HepG2 (cell line): ENCODE results near the gene MYBPC2. TPM values are rescaled to one million over a fixed set of nuclear protein-coding genes. Genes with fewer than 3 reads are reported as not detected.

Experiments used
- ATAC-seq: fragments of 200-7000 bp; cut with Tn5 transposase; 3 replicates; pipeline ENCODE4 v1.9.1; 2020; ENCODE audit warnings: mild to moderate bottlenecking, moderate library complexity
- BruUV-seq: library from RNA; stranded (reverse); fragments of 400-500 nt; replicated peaks from 2 replicates; lab custom pipeline; 2021; lab: Mats Ljungman, UMichigan
- CTCF ChIA-PET: fragments of 300-600 bp; formaldehyde crosslinking; extraction: SDS; loops from one replicate; lab custom pipeline; 2021; ENCODE audit warnings: low total read pairs, inconsistent platforms, low intra/inter-chr PET ratio; lab: Yijun Ruan, JAX
- POLR2A ChIA-PET: fragments of 350-600 bp; sonication (Branson Sonifier 250); formaldehyde crosslinking; loops from one replicate; lab custom pipeline; 2020; ENCODE audit warnings: antibody characterized with exemption, inconsistent platforms; lab: Yijun Ruan, JAX
- DNase-seq: peaks from one replicate; pipeline ENCODE4 v3.0.0-alpha.2; 2015; ENCODE audit warnings: low spot score
- FAIRE-seq: peaks from 3 replicates; lab custom pipeline; 2011; peaks lifted over from hg19 to GRCh38; lab: Jason Lieb, UNC
- H2AFZ ChIP-seq: one replicate; pipeline ENCODE4 v1.6.1; 2011; ENCODE audit warnings: low read length, inconsistent platforms
- H3K27ac ChIP-seq: fragments of 300-600 bp; 3 replicates; pipeline ENCODE4 v1.8.0; 2011; ENCODE audit warnings: mixed run types, mild to moderate bottlenecking, mixed read lengths, low read length, inconsistent platforms; ENCODE audit not compliant: insufficient read depth; ENCODE audit errors: extremely low read length
- H3K27me3 ChIP-seq, 2 experiments: fragments of 200-600 bp in 1 of 2; 2 replicates in 1 of 2; 3 replicates in 1 of 2; pipeline versions ENCODE4 v1.6.0 to v1.8.0; 2011; ENCODE audit warnings: low read length in 2 of 2, mild to moderate bottlenecking in 2 of 2, moderate library complexity in 2 of 2, inconsistent platforms in 1 of 2; ENCODE audit not compliant: insufficient read depth in 2 of 2, control insufficient read depth in 1 of 2
- H3K36me3 ChIP-seq, 2 experiments: fragments of 200-600 bp in 1 of 2; replicated peaks in 1 of 2; 2 replicates in 1 of 2; 3 replicates in 1 of 2; pipeline versions ENCODE4 v1.5.1 to v1.8.0; 2011; ENCODE audit warnings: low read length in 2 of 2, inconsistent platforms in 1 of 2; ENCODE audit not compliant: insufficient read depth in 2 of 2, control insufficient read depth in 1 of 2
- H3K4me1 ChIP-seq: 2 replicates; pipeline ENCODE4 v1.5.1; 2012; ENCODE audit warnings: low read length, inconsistent platforms; ENCODE audit not compliant: insufficient read depth
- H3K4me2 ChIP-seq: 2 replicates; pipeline ENCODE4 v1.6.0; 2011; ENCODE audit warnings: low read depth, low read length, inconsistent platforms
- H3K4me3 ChIP-seq, 3 experiments: fragments of 200-600 bp in 1 of 3; sonication (generic), shearing (Covaris generic) in 1 of 3; replicated peaks in 1 of 3; 2 replicates each; pipeline ENCODE4 v1.5.1; 2011 to 2016; ENCODE audit warnings: low read length in 3 of 3, inconsistent platforms in 2 of 3, low read depth in 2 of 3, mild to moderate bottlenecking in 2 of 3, control low read depth in 1 of 3, mixed read lengths in 1 of 3; ENCODE audit not compliant: insufficient read depth in 1 of 3
- H3K79me2 ChIP-seq: one replicate; pipeline ENCODE4 v1.6.1; 2011; ENCODE audit warnings: low read length, inconsistent platforms; ENCODE audit not compliant: insufficient read depth
- H3K9ac ChIP-seq: 2 replicates; pipeline ENCODE4 v1.6.0; 2011; ENCODE audit warnings: mild to moderate bottlenecking, low read depth, low read length, inconsistent platforms; ENCODE audit not compliant: insufficient read depth
- H3K9me3 ChIP-seq: 2 replicates; pipeline ENCODE4 v1.5.1; 2012; ENCODE audit warnings: mild to moderate bottlenecking, low read length
- H4K20me1 ChIP-seq: 2 replicates; pipeline ENCODE4 v1.6.0; 2011; ENCODE audit warnings: inconsistent platforms, mild to moderate bottlenecking, low read length, moderate library complexity; ENCODE audit not compliant: insufficient read depth
- ARID2 ChIP-seq: sonication (generic); formaldehyde crosslinking; IDR thresholded peaks from 2 replicates; pipeline ENCODE4 v1.8.1; 2022; ENCODE audit warnings: mild to moderate bottlenecking, missing genetic modification reagents, borderline replicate concordance
- ATF7 ChIP-seq, 2 experiments: fragments of 450-650 bp in 1 of 2; sonication (generic) in 1 of 2; formaldehyde crosslinking in 1 of 2; IDR thresholded peaks; 2 replicates each; pipeline versions ENCODE4 v1.4.0 to v1.6.1; 2016 to 2020; ENCODE audit warnings: antibody characterized with exemption in 1 of 2, mild to moderate bottlenecking in 1 of 2, missing genetic modification reagents in 1 of 2
- CREB1 ChIP-seq, 2 experiments: fragments of 450-650 bp in 1 of 2; IDR thresholded peaks; 2 replicates each; pipeline ENCODE4 v1.6.1; 2016 to 2017; ENCODE audit warnings: control low read depth in 1 of 2, mild to moderate bottlenecking in 1 of 2, missing compliant biosample characterization in 1 of 2, missing genetic modification characterization in 1 of 2
- MAFF ChIP-seq: IDR thresholded peaks from 2 replicates; pipeline ENCODE4 v1.6.1; 2011; ENCODE audit warnings: low read depth, low read length, improper control_type of control experiment
- PITX1 ChIP-seq: sonication (generic); formaldehyde crosslinking; IDR thresholded peaks from 2 replicates; pipeline ENCODE4 v1.5.1; 2020; ENCODE audit warnings: mild to moderate bottlenecking, missing genetic modification reagents
- PLSCR1 ChIP-seq: sonication (generic); formaldehyde crosslinking; IDR thresholded peaks from 2 replicates; pipeline ENCODE4 v1.5.0; 2020; ENCODE audit warnings: missing genetic modification reagents, mild to moderate bottlenecking, borderline replicate concordance
- PRPF4 ChIP-seq: fragments of 200-400 bp; formaldehyde crosslinking; IDR thresholded peaks from 2 replicates; pipeline ENCODE4 v1.6.1; 2016; ENCODE audit warnings: low read length, low read depth; ENCODE audit not compliant: poor library complexity, severe bottlenecking
- RELA ChIP-seq: sonication (generic); formaldehyde crosslinking; IDR thresholded peaks from 2 replicates; pipeline ENCODE4 v1.4.0; 2020; ENCODE audit warnings: missing genetic modification reagents
- SKIL ChIP-seq: sonication (generic); formaldehyde crosslinking; IDR thresholded peaks from 2 replicates; pipeline ENCODE4 v1.8.0; 2022; ENCODE audit warnings: missing genetic modification reagents, mild to moderate bottlenecking, moderate library complexity, borderline replicate concordance
- SRY ChIP-seq: sonication (generic); formaldehyde crosslinking; IDR thresholded peaks from 2 replicates; pipeline ENCODE4 v1.8.0; 2022; ENCODE audit warnings: mild to moderate bottlenecking, missing genetic modification reagents
- TMF1 ChIP-seq: sonication (generic); formaldehyde crosslinking; IDR thresholded peaks from 2 replicates; pipeline ENCODE4 v1.8.1; 2022; ENCODE audit warnings: low read depth, missing genetic modification reagents
- ZBTB21 ChIP-seq: sonication (generic); formaldehyde crosslinking; IDR thresholded peaks from 2 replicates; pipeline ENCODE4 v1.4.0; 2020; ENCODE audit warnings: missing genetic modification reagents
- ZBTB49 ChIP-seq: sonication (generic); formaldehyde crosslinking; IDR thresholded peaks from 2 replicates; pipeline ENCODE4 v1.4.0; 2020; ENCODE audit warnings: missing genetic modification reagents, borderline replicate concordance
- ZKSCAN8 ChIP-seq: IDR thresholded peaks from 2 replicates; pipeline ENCODE4 v1.6.1; 2016; ENCODE audit warnings: borderline replicate concordance, missing genetic modification reagents, missing compliant biosample characterization
- ZNF124 ChIP-seq: sonication (generic); formaldehyde crosslinking; IDR thresholded peaks from 2 replicates; pipeline ENCODE4 v1.4.0; 2020; ENCODE audit warnings: missing genetic modification reagents
- ZNF143 ChIP-seq: sonication (generic); formaldehyde crosslinking; IDR thresholded peaks from 2 replicates; pipeline ENCODE4 v1.4.0; 2020; ENCODE audit warnings: missing genetic modification reagents
- ZNF282 ChIP-seq: fragments of 450-650 bp; IDR thresholded peaks from 2 replicates; pipeline ENCODE4 v1.6.1; 2018; ENCODE audit not compliant: partially characterized antibody
- ZNF543 ChIP-seq: sonication (generic); formaldehyde crosslinking; IDR thresholded peaks from 2 replicates; pipeline ENCODE4 v1.4.0; 2020; ENCODE audit warnings: mild to moderate bottlenecking, missing genetic modification reagents
- ZNF761 ChIP-seq: sonication (generic); formaldehyde crosslinking; conservative IDR thresholded peaks from 2 replicates; pipeline ENCODE4 v1.4.0; 2020; ENCODE audit warnings: mild to moderate bottlenecking, missing genetic modification reagents
- ZNF790 ChIP-seq: sonication (generic); formaldehyde crosslinking; IDR thresholded peaks from 2 replicates; pipeline ENCODE4 v1.8.0; 2022; ENCODE audit warnings: missing genetic modification reagents, mild to moderate bottlenecking, borderline replicate concordance
- WGBS: methylation state at CpG from one replicate; pipeline ENCODE4 v1.1.6; 2017; ENCODE audit warnings: low lambda C conversion rate; 5-methylcytosine and 5-hydroxymethylcytosine counted together
- in situ Hi-C: cut with HindIII; loops from 2 replicates; pipeline ENCODE4 v1.10.0; 2017; ENCODE audit warnings: low pct_unique_long_range_greater_than_20kb; ENCODE audit not compliant: extremely low pct_ligation_motif_present
- intact Hi-C: fragments of 100-400 bp; cut with micrococcal nuclease; formaldehyde crosslinking; loops from one replicate; pipeline ENCODE4 v1.10.0; 2022; ENCODE audit not compliant: unreplicated experiment
- polyA plus RNA-seq, 8 experiments: library from polyadenylated mRNA; depleted of rRNA in 3 of 8; stranded (reverse) in 7 of 8; unstranded in 1 of 8; fragments of >200 nt; fragmentation: Illumina TruSeq in 4 of 8; extraction: Trizol in 4 of 8; gene quantifications; 2 replicates each; pipeline versions ENCODE4 v1.2.1 to v1.2.3, GENCODE V29; 2011 to 2016; ENCODE audit warnings: low read depth in 4 of 8, missing spikeins in 1 of 8, mixed read lengths in 1 of 8; ENCODE audit not compliant: insufficient read depth in 1 of 8
- total RNA-seq, 5 experiments: library from RNA; depleted of rRNA; stranded (reverse); fragments of >200 nt; fragmentation: Illumina TruSeq; extraction: Trizol; gene quantifications; 2 replicates each; pipeline ENCODE4 v1.2.3, GENCODE V29; 2016; ENCODE audit warnings: low read depth in 1 of 5

Gene MYBPC2
- total and polyA plus RNA-seq, 2 of the 13 experiments (the other 11 are each of a cell fraction or from before 2014, with no cell fraction given), result not detected

GRCh38 chr19:50476224-50476906 is 43.7 kb downstream of the MYBPC2 start, which contains the start of the genes EMC10 and GARIN5A:
TSS of gene EMC10 (plus strand) at chr19:50476507. CDS start at chr19:50476545, 38 bp downstream.
TSS of gene GARIN5A (minus strand) at chr19:50476848. CDS start at chr19:50476388, 460 bp downstream.
- Histone ChIP-seq H3K27me3 (peaks cover 3 to 4% of the 10 kb centered on the region in 2 experiments; a peak in 3 of 5 replicates), H2AFZ (no peak within 1 kb of the TSS), H3K27ac (no peak within 1 kb of the TSS), H3K4me1 (no peaks in the 10 kb centered on the region), H3K4me2 (no peak within 1 kb of the TSS), H3K79me2 (no peaks in the 10 kb centered on the region), H3K9me3 (no peaks in the 10 kb centered on the region), H4K20me1 (no peaks in the 10 kb centered on the region), H3K36me3 (no peaks in the 10 kb centered on the region), H3K9ac (no peak within 1 kb of the TSS), H3K4me3 (no peak within 1 kb of the TSS)
- ATAC-seq (no peak), DNase-seq (no peak), FAIRE-seq (no peak)
- no TSS peak for BruUV-seq
- in situ Hi-C loops (no loop called here), intact Hi-C loops (no loop called here)
- WGBS, result 61% methylated on average over 27 of the region's 58 CpGs
- ChIA-PET POLR2A (no interaction called here), CTCF (interaction anchor here (1.4 kb wide), 1 partner anchor 108 kb away, joined by 4 read pairs; no protein-coding TSS in a partner anchor)
- TF ChIP-seq PITX1 (no peak), ZBTB49 (CRISPR knock-in tag) (no peak), ATF7 (IDR thresholded peaks at IDR 0.05) (peak; percentile 90), ATF7 (CRISPR knock-in tag; IDR thresholded peaks at IDR 0.05) (no peak), CREB1 (IDR thresholded peaks at IDR 0.05) (peak; percentile 97), CREB1 (CRISPR knock-in tag; IDR thresholded peaks at IDR 0.05) (no peak), ZBTB21 (CRISPR knock-in tag) (peak; percentile 67; the same call in 1 of the 2 replicates), TMF1 (no peak), ZNF282 (no peak), MAFF (no peak), RELA (CRISPR knock-in tag) (no peak), ZNF790 (no peak), PRPF4 (no peak), PLSCR1 (CRISPR knock-in tag) (no peak), ZNF143 (CRISPR knock-in tag) (no peak), ZNF124 (CRISPR knock-in tag) (no peak), ZNF543 (no peak), SRY (CRISPR knock-in tag) (no peak), ZKSCAN8 (CRISPR knock-in tag) (no peak), SKIL (CRISPR knock-in tag) (no peak), ARID2 (CRISPR knock-in tag) (no peak), ZNF761 (no peak)
